Endodermal cell (in vitro differentiated cells): ENCODE measurements around the gene MGLL. TPM values are rescaled to one million over a fixed set of nuclear protein-coding genes. Genes with fewer than 3 reads are reported as not detected.

Experiments used
- DNase-seq: peaks from one replicate; pipeline ENCODE4 v3.0.0-alpha.2; 2017
- H3K27ac ChIP-seq: 2 replicates; pipeline ENCODE4 v1.5.1; 2013; ENCODE audit warnings: mild to moderate bottlenecking, low read depth, low read length, moderate library complexity
- H3K27me3 ChIP-seq: 2 replicates; pipeline ENCODE4 v1.6.1; 2013; ENCODE audit warnings: mild to moderate bottlenecking, low read length, moderate library complexity; ENCODE audit not compliant: insufficient read depth, control insufficient read depth, poor library complexity, severe bottlenecking
- H3K36me3 ChIP-seq: 2 replicates; pipeline ENCODE4 v1.7.0; 2013; ENCODE audit warnings: mild to moderate bottlenecking, low read length, moderate library complexity; ENCODE audit not compliant: control insufficient read depth, insufficient read depth
- H3K4me1 ChIP-seq: one replicate; pipeline ENCODE4 v1.7.0; 2013; ENCODE audit warnings: low read length; ENCODE audit not compliant: control insufficient read depth, insufficient read depth
- H3K4me3 ChIP-seq: 2 replicates; pipeline ENCODE4 v1.5.1; 2013; ENCODE audit warnings: mild to moderate bottlenecking, low read length, moderate library complexity
- H3K9ac ChIP-seq: 2 replicates; pipeline ENCODE4 v1.6.1; 2013; ENCODE audit warnings: mild to moderate bottlenecking, low read length, moderate library complexity; ENCODE audit not compliant: poor library complexity, severe bottlenecking; ENCODE audit errors: extremely low read depth
- H3K9me3 ChIP-seq: 2 replicates; pipeline ENCODE4 v1.6.1; 2013; ENCODE audit warnings: mild to moderate bottlenecking, low read length, moderate library complexity; ENCODE audit not compliant: control insufficient read depth
- H3K27ac Mint-ChIP-seq: 2 replicates; pipeline ENCODE4 v1.8.0; 2020; ENCODE audit warnings: mixed read lengths
- H3K27me3 Mint-ChIP-seq: 2 replicates; pipeline ENCODE4 v1.8.0; 2021; ENCODE audit warnings: mild to moderate bottlenecking, mixed read lengths; ENCODE audit not compliant: insufficient read depth
- H3K36me3 Mint-ChIP-seq: 2 replicates; pipeline ENCODE4 v1.8.0; 2020; ENCODE audit warnings: low read depth, mixed read lengths
- H3K4me1 Mint-ChIP-seq: 2 replicates; pipeline ENCODE4 v1.8.0; 2020; ENCODE audit warnings: mixed read lengths
- H3K4me3 Mint-ChIP-seq: 2 replicates; pipeline ENCODE4 v1.8.0; 2020; ENCODE audit warnings: mild to moderate bottlenecking, moderate library complexity, mixed read lengths
- H3K9me3 Mint-ChIP-seq: 2 replicates; pipeline ENCODE4 v1.8.0; 2020; ENCODE audit warnings: mild to moderate bottlenecking, mixed read lengths
- WGBS, 2 experiments: methylation state at CpG; one replicate each; pipeline versions ENCODE4 v1.1.5 to v1.1.7; 2013; ENCODE audit warnings: missing lambda C conversion rate in 2 of 2, mixed read lengths in 1 of 2; ENCODE audit not compliant: insufficient coverage in 1 of 2, insufficient read length in 1 of 2; 5-methylcytosine and 5-hydroxymethylcytosine counted together
- total RNA-seq, 2 donors: library from RNA; stranded (reverse); fragmentation: NEBNext Ultra II Directional in 1 of 2; extraction: Animal tissue kit (Norgen Biotek cat#: 25700) in 1 of 2; gene quantifications; 2 replicates in 1 of 2; 3 replicates in 1 of 2; pipeline ENCODE4 v1.2.1, GENCODE V29; 2021
- TF ChIP-seq, protein P1 (sequence below): fragments of 200-600 bp; sonication (generic); conservative IDR thresholded peaks from 2 replicates; pipeline ENCODE4 v1.5.0; 2021; ENCODE audit warnings: antibody characterized with exemption, mild to moderate bottlenecking

Gene MGLL
- total RNA-seq, 2 donors from 2014 or later = 0.22 TPM; not detected in 1

DNA sequence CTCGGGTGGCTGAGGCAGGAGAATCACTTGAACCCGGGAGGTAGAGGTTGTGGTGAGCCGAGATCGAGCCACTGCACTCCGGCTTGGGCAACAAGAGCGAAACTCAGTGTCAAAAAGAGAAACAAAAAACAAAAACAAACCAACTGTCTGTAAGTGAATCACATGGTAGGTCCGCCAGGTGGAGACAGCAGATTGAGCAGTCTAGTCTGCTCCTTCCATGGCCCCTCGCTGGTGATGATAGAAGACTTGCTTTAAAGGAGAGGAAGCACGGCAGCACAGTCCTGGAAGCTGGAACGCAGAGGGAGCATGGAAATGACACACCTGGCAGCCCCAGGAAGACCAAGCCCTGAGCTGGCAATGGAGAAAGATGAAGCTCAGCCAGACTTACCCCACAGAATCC is 31.4 kb upstream of the MGLL start:
- no peaks in the 10 kb centered on the region for H3K9me3 Mint-ChIP-seq
- no peak overlapping the region for H3K27ac Mint-ChIP-seq
- Histone ChIP-seq H3K27ac (no peak overlapping the region), H3K4me3 (no peak overlapping the region), H3K9me3 (no peaks in the 10 kb centered on the region), H3K9ac (no peak overlapping the region), H3K4me1 (no peaks in the 10 kb centered on the region), H3K36me3 (no peaks in the 10 kb centered on the region), H3K27me3 (no peaks in the 10 kb centered on the region)
- no peak overlapping the region for H3K4me3 Mint-ChIP-seq
- no peaks in the 10 kb centered on the region for H3K36me3 Mint-ChIP-seq
- TF ChIP-seq, protein P1, sequence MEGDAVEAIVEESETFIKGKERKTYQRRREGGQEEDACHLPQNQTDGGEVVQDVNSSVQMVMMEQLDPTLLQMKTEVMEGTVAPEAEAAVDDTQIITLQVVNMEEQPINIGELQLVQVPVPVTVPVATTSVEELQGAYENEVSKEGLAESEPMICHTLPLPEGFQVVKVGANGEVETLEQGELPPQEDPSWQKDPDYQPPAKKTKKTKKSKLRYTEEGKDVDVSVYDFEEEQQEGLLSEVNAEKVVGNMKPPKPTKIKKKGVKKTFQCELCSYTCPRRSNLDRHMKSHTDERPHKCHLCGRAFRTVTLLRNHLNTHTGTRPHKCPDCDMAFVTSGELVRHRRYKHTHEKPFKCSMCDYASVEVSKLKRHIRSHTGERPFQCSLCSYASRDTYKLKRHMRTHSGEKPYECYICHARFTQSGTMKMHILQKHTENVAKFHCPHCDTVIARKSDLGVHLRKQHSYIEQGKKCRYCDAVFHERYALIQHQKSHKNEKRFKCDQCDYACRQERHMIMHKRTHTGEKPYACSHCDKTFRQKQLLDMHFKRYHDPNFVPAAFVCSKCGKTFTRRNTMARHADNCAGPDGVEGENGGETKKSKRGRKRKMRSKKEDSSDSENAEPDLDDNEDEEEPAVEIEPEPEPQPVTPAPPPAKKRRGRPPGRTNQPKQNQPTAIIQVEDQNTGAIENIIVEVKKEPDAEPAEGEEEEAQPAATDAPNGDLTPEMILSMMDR = peak; percentile 67
- 84 to 87% methylated on average over 4 to 10 of the region's 10 CpGs for WGBS, 2 experiments
- peak; percentile 74 for DNase-seq
- H3K4me1 Mint-ChIP-seq = no peaks in the 10 kb centered on the region
- peaks cover 7% of the 10 kb centered on the region for H3K27me3 Mint-ChIP-seq

DNA sequence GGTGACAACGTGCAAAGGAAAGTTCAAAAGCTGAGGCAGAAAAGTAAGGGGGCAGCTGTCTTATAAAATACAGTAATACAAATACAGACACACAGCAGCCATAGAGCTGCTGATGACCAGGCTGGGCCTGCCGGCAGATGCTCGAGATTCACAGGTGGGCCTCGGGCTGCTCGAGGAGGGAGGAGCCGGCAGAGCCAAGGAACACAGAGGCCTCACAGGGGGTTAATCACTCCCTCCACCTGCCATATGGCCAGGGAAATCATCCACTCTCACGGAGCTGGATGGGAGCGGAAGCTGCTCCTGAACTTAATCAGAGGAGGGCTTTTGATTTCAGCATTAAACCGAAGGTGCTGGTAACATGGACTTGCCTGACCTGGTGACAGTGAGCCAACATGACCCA is 29.6 kb upstream of the MGLL start:
- H3K27me3 Mint-ChIP-seq = peaks cover 7% of the 10 kb centered on the region
- no peak overlapping the region for H3K4me3 Mint-ChIP-seq
- no peaks in the 10 kb centered on the region for H3K4me1 Mint-ChIP-seq
- Histone ChIP-seq H3K27me3 (no peaks in the 10 kb centered on the region), H3K4me3 (no peak overlapping the region), H3K36me3 (no peaks in the 10 kb centered on the region), H3K9ac (no peak overlapping the region), H3K4me1 (no peaks in the 10 kb centered on the region), H3K9me3 (no peaks in the 10 kb centered on the region), H3K27ac (no peak overlapping the region)
- TF ChIP-seq, protein P1 = no peak
- H3K36me3 Mint-ChIP-seq = no peaks in the 10 kb centered on the region
- peak; percentile 78 for DNase-seq
- 56 to 62% methylated on average over 3 to 9 of the region's 9 CpGs for WGBS, 2 experiments
- H3K27ac Mint-ChIP-seq = no peak overlapping the region
- no peaks in the 10 kb centered on the region for H3K9me3 Mint-ChIP-seq

DNA sequence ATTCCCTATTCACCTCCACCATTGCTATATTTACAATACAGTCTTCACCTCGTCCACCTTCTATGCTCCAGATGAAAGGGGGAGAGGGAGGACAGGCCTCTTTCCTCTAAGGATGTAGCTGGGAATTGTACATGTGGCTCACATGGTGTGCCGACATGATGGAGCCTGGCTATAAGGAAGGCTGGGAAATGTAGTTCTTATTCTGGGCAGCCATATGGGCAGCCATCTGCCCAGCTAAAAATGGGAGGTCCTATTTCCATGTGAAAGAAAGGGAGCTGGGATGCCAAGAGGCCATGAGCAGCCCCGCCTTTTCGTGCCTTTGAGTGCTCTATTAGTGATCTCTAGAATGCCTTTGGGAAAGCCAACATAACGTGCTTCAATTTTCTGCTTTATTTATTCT is 27.1 kb upstream of the MGLL start:
- TF ChIP-seq, protein P1 = no peak
- no peaks in the 10 kb centered on the region for H3K4me1 ChIP-seq
- Mint-ChIP-seq H3K4me1 (no peaks in the 10 kb centered on the region), H3K36me3 (no peaks in the 10 kb centered on the region), H3K9me3 (no peaks in the 10 kb centered on the region), H3K4me3 (no peak overlapping the region), H3K27me3 (peaks cover 5% of the 10 kb centered on the region), H3K27ac (no peak overlapping the region)
- no peaks in the 10 kb centered on the region for H3K9me3 ChIP-seq
- H3K27me3 ChIP-seq = no peaks in the 10 kb centered on the region
- H3K36me3 ChIP-seq = no peaks in the 10 kb centered on the region
- no peak overlapping the region for H3K9ac ChIP-seq
- no peak overlapping the region for H3K27ac ChIP-seq
- no peak overlapping the region for H3K4me3 ChIP-seq
- no peak for DNase-seq
- WGBS, 2 experiments = 87 to 97% methylated on average over 4 to 5 of the region's 5 CpGs
